GM19328 (cell line): ENCODE measurements around the gene LTA.
A peak's percentile ranks its signal among the peaks of the same experiment; 100 is the strongest.
"Not testable (repeated sequence)": the region's sequence is repeated elsewhere in the genome, so short reads cannot be mapped to it uniquely, and the experiment has no call there.

Experiments
- ATAC-seq: cut with Tn5 transposase; IDR thresholded peaks from one replicate; pipeline ENCODE4 v1.9.1; 2021; ENCODE audit warnings: mild to moderate bottlenecking, moderate library complexity; ENCODE audit not compliant: unreplicated experiment

LTA gene

DNA sequence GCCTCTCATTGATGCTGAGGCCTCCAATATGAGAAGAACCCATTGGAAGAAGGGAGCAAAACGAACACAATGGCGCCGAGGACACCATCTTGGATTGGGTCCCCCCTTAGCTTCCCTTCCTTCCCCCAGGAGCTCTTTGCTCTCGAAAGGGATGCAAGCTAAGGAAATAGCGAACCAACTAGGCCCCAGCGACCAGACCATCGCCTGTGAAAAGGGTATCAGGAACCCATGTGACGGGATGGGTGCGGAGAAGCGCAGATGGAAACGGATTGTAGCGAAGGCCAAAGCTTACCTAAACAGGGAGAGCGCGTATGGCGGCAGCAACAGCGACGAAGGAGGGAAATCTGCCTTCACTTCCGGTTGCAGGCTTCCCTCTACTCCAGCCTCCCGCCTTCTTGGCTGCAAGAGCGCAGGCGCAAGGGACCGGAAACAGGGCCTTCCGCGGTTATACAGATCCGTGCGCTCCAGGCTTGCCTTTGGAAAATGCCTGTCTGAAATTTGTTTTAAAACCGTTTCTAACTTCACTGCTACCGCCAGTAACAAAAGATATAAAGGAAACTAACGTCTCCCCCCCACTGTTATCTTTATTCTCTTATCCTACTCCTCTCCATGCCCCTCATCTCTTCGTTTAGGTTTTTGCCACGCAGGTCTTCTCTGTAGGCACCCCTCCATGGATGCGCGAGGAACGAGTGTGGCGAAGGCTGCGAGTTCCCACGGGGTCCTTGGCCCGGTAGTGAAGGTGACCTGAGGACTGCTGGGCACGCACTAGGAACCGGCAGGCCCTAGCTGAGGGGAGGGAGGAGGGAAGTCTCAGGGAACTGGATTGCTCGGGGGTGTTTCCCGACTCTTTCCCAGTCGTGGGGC, 30.2 kb upstream of the LTA start, which contains the start of gene DDX39B:
DDX39B (minus strand) TSS at position 346 of the 864 bp plus-strand sequence. CDS start 1,471 bp downstream, outside the sequence.
- ATAC-seq = peak; percentile 72

DNA sequence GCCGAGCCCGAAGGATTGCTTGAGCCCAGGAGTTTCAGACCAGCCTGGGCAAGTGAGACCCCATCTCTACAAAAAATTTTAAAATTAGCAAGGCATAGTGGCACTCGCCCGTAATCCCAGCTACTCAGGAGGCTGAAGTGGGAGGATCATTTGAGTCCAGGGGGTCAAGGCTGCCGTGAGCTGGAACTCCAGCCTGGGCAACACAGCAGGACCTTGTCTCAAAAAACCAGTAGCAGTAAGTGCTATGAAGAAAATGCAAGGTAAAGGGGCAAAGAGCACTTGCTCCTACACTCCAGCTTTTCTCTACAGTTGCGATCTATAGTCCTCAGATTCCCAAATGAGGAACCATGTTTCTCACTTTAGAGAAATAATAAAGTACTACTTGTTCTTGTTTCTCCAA, 28.4 kb upstream of the LTA start:
- ATAC-seq = no peak

DNA sequence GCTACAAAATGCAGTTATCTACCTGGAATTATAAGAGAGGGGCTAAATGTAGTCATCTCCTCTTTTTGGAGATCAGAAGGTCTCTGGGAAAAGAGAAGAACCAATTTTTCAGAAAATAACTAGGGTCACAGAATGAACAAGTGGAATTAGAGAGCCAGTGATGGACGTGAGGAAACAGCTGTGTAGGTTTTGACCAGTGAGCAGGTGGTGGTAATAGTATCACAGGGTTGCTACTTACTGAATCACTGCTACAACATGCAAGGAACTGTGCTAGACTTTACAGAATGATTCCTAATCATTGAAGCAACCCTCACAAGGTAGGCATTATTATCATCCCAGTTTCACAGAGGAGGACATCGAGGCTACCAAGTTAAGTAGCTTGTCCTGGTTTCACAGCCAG, 27.4 kb upstream of the LTA start:
- no peak for ATAC-seq

DNA sequence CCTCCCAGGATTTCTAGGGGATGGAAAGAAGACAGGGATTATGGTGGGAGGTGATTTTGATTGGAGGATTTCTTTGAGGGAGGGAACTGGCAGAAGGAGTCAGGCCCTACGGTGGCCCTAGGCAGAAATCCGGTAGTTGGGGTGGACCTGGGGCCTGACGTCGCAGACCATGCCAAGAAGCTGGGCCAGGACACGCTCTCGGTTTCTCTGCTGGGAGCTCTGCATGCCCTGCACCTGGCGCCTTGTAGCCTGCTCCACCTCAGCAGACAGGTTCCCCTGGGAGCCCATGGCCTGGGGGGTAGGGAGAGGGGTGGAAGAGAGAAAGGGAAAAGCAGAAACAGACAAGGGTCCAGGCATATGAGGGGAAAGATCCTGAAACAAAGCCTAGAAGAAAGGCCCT, 26.8 kb upstream of the LTA start:
- no peak for ATAC-seq

DNA sequence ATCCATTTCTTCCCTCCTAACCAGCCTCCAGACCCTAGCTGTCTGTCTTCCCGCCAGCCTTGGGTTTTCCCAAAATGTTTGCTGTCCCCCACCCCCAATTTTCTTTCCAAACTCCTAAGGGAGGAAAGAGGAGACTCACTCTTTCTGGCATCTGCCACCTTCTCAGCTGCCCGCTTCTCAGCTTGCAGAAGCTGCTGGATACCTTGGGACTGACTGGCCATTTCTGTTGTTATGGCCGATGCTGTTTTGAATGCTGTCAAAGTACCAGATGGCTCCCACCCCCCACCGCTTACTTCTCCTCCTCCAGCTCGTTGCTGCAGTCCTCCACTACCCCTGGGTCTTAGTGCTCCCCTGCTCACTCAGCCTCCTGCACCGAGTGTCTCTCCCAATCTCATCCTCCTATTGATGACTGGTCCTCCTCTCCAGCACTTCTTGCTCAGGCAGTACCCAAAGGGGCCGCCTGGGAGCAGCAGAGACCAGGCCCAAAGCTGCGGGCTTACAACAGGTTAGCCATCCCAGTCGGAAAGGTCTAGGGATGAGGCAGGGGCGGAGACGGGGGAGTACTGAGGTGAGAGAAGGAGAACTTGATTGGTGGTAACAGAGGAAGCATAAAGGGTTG, 25.6 kb upstream of the LTA start, which contains the start of gene ATP6V1G2:
ATP6V1G2 (minus strand) TSS at position 270 of the 619 bp plus-strand sequence; CDS start at position 221, 49 bp downstream.
- ATAC-seq = no peak

DNA sequence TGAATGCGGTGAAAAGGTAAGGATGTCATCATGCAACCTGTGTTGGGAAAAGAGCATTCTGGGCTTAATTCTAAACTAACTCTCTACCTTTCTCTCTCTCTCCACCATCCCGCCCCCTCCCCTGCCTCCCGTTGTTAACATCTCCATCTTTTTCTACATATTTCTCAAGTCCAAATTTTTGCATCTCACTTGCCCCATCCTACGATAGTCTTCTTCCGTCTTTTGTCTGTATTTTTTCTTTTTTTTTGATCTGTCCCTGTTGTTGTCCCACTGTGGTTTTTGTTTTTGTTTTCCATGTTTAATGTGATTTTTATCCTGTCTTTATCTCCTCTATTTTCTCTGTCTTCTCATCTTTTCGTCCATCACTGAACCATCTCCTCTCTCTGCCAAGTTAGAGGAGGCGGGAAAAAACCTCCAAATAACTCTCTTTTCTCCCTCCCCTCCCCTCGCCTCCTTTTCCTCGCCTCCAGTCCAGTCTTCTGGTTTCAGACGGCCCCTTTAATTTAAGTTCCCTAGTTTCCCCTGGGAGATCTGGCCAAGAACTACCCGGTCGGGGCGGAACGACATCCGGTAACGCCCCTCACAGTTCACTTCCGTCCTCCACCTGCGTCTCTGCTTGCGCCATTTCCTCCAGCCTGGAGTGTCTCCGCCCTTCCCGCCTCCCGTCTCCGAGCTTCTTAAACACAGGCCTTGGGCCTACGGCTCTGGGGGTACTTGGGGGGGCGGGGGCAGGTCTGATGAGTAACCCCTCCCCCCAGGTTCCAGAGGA, 24.9 kb upstream of the LTA start, which contains the start of gene NFKBIL1:
NFKBIL1 (plus strand) TSS at position 651 of the 769 bp plus-strand sequence; CDS start at position 738, 87 bp downstream.
- ATAC-seq = peak; percentile 67

DNA sequence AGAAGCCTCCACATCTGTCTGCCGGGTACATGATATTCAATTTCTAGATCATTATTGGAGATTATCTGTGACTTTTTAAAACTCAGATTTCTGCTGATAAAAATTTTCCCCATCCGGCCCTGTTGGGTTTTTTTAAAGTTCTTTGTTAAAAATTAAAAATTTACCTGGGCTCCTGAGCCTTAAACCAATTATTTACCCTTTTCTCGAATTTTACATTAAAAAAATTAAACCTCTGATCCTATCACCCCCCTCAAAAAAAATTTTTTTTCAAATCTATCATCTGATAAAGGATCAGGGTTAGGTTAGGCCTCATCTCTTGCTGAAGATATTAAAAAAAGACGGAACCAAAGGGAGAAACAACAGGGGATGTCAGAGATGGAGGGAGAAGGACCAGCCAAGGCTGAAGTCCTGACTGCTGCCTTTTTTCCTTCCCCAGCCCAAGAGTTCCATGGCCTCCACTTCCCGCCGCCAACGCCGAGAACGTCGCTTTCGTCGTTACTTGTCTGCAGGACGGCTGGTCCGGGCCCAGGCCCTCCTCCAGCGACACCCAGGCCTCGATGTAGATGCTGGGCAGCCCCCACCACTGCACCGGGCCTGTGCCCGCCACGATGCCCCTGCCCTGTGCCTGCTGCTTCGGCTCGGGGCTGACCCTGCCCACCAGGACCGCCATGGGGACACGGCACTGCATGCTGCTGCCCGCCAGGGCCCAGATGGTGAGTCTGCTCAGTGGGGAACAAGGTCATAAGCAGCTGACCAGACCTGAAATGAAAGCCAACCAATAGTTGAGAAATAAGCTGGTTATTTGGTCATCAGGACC, 24.2 kb upstream of the LTA start:
- ATAC-seq = no peak

DNA sequence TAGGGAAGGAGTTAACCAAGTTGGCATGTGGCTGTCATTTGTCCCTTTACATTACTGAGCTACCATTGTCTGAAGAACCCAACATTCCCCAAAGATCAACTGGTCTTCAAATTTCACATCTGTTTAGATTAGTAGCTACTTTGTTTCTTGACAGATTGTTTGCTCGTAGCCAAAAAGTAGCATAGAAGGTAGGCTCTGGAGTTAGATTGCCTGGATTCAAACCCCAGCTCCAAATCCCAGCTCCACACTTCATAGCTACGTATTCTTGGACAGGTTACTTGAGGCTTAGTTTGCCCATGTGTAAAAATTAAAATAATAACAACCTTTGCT, 23.6 kb upstream of the LTA start:
- no peak for ATAC-seq

DNA sequence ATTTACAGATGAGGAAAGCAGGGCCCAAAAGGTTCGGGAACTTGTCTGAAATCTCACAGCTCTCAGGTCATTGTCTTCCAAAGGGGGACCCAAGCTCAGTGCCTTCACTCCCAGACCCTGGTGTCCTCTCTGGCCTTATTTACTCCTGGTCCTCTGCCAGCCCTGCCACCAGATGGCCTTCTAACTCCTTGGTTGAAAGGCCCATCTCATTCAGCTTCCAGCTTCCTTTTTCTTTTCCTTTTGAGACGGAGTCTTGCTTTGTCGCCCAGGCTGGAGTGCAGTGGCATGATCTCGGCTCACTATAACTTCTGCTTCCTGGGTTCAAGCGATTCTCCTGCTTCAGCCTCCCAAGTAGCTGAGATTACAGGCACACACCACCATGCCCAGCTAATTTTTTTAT, 20.7 kb upstream of the LTA start:
- ATAC-seq = not testable (repeated sequence)

DNA sequence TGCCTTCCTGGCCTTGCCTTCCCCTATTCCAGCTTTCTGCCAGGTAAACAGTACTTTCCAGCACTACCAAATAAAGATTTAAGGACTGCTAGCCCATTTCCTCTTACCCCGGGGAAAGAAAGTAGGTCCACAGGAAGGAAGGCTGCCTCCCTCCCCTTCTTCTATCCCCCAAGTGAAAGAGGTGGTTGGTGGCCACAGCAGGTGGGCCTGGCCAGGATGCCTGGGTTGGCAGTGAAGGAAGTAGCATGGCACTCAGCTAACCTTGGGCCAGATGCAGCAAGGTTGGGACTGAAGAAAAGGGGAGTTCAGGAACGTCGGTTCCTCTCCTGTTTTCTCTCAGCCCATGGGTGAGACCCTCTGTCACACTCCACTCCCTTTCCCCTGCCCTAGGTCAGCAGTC, 15.8 kb upstream of the LTA start:
- ATAC-seq = no peak

DNA sequence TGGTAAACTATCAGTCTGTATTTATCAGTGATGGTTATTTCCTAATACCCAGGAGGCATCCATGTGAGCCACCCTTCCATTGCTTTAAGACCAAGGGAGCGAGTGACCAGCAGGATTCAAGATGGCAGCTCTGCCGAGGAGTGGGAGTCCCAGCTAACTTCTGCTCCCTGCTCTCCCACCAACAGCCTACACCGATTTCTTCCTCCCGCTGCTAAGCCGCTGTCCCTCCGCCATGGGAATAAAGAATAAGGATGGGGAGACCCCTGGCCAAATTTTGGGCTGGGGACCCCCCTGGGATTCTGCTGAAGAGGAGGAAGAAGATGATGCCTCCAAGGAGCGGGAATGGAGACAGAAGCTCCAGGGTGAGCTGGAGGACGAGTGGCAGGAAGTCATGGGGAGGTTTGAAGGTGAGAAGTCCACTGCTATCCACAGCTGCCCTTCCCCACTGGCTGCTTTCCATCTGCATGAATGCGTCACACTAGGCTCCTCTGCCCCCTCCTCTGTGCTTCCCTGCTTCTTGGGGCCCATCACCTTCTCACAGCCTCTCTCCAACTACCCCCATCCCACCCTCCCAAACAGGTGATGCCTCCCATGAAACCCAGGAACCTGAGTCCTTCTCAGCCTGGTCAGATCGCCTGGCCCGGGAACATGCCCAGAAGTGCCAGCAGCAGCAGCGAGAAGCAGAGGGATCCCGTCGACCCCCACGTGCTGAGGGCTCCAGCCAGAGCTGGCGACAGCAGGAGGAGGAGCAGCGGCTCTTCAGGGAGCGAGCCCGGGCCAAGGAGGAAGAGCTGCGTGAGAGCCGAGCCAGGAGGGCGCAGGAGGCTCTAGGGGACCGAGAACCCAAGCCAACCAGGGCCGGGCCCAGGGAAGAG, 14.4 kb upstream of the LTA start:
- no peak for ATAC-seq

DNA sequence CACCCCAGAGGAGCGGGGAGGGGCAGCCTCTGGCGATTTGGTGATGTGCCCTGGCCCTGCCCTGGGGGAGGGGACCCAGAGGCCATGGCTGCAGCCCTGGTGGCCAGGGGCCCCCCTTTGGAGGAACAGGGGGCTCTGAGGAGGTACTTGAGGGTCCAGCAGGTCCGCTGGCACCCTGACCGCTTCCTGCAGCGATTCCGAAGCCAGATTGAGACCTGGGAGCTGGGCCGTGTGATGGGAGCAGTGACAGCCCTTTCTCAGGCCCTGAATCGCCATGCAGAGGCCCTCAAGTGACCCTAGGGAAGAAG, 13.8 kb upstream of the LTA start:
- ATAC-seq = no peak

DNA sequence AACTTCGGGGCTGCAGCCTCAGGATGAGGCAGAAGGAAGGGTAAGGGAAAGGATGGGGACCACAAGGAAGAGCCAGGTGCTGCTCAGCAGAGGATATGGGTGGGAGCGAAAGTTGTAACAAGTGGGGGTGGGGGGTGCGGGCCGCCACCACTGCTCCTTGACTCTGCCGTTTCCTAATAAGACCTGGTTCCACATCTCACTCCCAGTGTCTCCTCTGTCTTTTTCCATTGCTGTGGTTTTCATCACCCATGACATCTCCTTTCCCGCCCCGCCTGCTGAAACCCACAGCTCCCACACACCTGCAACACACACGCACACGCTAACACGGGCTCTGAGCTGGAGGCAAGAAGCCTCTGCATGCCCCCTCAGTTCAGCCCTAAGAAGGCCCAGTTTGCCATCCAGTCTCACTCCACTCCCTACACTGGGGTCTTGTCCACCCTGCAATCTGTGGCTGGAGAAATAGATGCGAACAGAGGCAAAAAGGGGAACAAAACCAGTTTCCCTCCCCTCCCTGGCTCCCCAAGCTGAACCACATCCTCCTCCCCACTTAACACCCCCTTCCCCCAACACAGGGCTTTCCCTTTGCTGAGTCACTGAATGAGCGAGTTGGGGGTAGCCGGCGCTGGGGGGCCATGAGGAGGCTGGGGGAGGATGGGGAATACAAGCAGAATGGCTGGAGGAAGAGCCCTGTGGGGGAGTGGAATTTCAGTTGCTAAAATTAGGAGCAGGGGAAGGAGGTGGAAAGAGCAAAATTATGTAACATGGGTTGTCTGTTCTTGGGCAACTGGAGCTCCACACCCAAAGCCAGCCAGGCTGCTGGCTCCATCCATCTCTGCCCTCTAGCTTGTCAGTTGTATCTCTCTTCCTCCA, 13.2 kb upstream of the LTA start:
- no peak for ATAC-seq

DNA sequence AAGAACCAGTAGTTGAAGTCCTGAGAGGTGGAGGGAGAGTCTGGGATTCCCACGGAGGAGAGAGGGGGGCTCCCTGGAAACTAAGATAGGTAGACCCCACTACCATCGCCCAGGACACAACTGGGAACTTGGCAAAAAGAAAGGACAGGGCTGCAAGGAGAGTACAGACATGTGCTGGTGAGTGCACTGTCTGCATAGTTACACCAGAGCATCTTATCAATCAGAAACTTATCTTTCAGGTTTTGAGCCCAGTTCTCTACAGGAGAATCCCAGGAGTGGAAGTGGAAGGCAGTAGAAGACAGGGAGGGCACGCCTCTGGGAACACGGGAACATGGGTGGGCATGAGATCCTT, 12.5 kb upstream of the LTA start:
- no peak for ATAC-seq

DNA sequence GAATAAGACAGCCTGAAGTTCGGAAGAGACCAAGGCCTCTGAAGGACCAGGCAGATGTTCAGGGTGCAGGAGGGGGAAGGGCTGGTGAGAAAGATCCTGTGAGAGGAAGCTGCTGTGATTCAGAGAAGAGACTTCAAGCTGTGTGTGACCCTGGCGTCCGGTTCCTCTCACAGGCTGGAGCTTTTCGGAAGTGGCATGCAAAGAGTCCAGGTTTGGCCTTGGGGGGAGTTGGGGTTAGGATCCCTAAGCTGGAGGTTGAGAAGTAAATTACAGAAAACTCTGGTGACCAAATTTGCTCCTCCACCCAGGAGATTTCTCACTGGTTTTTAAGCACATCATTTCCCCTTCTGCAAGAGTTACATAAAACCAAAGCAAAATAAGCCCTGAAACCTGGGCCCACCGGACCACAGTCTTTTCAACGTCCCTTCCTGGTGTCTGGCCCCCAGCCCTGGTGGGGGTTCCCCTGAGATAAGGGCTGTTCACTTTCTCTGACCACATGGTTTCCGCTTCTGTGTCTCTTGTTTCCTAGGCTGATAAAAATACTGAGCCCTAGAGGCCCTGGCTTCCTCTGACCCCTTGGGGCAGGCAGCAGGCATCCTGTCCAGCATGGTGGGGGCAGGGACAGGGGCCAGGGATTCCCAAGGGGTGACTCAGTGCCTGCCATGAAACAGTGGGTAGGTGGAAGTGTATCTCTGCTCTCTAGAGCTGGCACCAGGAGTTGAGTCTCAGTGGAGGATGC, 12.0 kb upstream of the LTA start:
- ATAC-seq = peak; percentile 69

DNA sequence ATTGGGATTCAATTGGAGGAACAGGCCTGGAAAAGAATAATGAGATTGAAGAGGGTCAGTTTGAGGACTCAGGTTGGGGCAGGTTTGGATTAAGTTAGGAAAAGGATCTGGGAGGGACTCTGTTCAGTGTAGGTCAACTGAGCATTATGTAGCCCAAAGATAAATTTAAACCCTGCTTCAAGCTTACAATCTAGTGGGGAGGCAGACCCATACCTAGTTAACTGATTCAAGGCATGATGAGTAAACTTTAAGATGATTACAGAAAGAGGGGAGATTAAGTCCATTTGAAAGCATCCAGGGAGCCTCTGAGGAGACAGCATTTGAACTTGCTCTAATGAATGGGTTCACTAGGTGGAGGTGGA, 11.4 kb upstream of the LTA start:
- ATAC-seq = no peak

DNA sequence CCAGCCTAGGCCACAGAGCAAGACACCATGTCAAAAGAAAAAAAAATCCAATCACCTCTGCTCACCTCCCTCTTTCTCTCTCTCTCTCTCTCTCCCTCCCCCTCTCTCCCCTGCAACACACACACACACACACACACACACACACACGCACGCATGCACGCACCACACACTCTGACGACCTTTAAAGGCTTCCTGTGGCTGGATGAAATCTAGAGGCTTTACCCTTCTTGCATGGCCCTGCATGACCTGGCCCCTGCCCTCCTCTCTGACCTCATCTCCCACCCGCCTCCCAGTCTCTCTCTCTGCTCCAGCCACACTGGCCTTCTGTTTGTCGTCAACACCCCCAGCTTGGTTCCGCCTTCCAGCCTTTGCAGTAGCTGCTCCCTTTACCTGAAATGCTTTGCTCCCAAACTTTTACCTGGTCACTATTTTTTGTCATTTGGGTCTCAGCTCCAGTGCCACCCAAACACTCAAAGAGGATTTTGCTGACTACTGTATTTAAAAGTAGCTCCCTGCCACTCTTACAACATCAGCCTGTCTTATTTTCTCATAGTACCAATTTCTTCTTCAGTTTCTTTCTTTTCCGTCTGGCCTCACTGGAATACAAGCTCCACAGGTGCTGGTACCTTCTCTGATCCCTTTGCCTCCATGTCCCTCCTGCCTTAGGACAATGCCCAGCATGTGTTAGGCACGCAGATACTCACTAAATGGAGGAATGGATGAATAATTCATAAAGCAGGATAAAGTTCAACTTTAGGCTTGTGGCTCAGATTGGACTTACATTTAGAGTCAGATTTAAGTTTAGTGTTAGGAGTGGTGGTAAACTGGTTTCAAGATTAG, 4.3 kb upstream of the LTA start:
- no peak for ATAC-seq
